IMR-90 (cell line): Measurements from ENCODE around the gene ZNF415. TPM values are rescaled to one million over a fixed set of nuclear protein-coding genes. Genes with fewer than 3 reads are reported as not detected.

Experiments used
- ATAC-seq: fragments of 200-7000 bp; cut with Tn5 transposase; 2 replicates; pipeline ENCODE4 v1.9.1; 2020; ENCODE audit warnings: low read depth, mild to moderate bottlenecking, moderate library complexity
- BruUV-seq: library from RNA; stranded (reverse); fragments of 400-500 nt; replicated peaks from 2 replicates; lab custom pipeline; 2021; lab: Mats Ljungman, UMichigan
- CTCF ChIA-PET: fragments of 300-600 bp; formaldehyde crosslinking; extraction: SDS; loops from one replicate; lab custom pipeline; 2021; ENCODE audit warnings: antibody characterized with exemption; lab: Yijun Ruan, JAX
- POLR2A ChIA-PET: fragments of 300-600 bp; sonication (Branson Sonifier 250); formaldehyde crosslinking; loops from one replicate; lab custom pipeline; 2022; ENCODE audit warnings: antibody characterized with exemption; ENCODE audit not compliant: unreplicated experiment; lab: Charles Lee
- DNase-seq: peaks from one replicate; pipeline ENCODE4 v3.0.0; 2013
- H2AFZ ChIP-seq: replicated peaks from 2 replicates; pipeline ENCODE3; 2013; ENCODE audit warnings: low read length, mild to moderate bottlenecking; ENCODE audit not compliant: poor library complexity
- H2AK5ac ChIP-seq: 2 replicates; pipeline ENCODE4 v1.6.1; 2013; ENCODE audit warnings: low read depth, low read length, inconsistent platforms
- H2AK9ac ChIP-seq: replicated peaks from 2 replicates; pipeline ENCODE3; 2013; ENCODE audit warnings: mild to moderate bottlenecking, low read depth, low read length, moderate library complexity; ENCODE audit not compliant: poor library complexity
- H2BK120ac ChIP-seq: 2 replicates; pipeline ENCODE4 v1.6.1; 2013; ENCODE audit warnings: low read depth, low read length, inconsistent platforms
- H2BK15ac ChIP-seq: 3 replicates; pipeline ENCODE4 v1.6.1; 2013; ENCODE audit warnings: low read depth, low read length, inconsistent platforms
- H2BK20ac ChIP-seq: 2 replicates; pipeline ENCODE4 v1.6.1; 2013; ENCODE audit warnings: low read depth, mild to moderate bottlenecking, inconsistent platforms, low read length, moderate library complexity
- H2BK5ac ChIP-seq: 2 replicates; pipeline ENCODE4 v1.6.1; 2013; ENCODE audit warnings: mild to moderate bottlenecking, low read depth, low read length, inconsistent platforms; ENCODE audit not compliant: poor library complexity, severe bottlenecking
- H3K14ac ChIP-seq: replicated peaks from 2 replicates; pipeline ENCODE4 v1.6.1; 2013; ENCODE audit warnings: low read depth, low read length, inconsistent platforms
- H3K18ac ChIP-seq: 2 replicates; pipeline ENCODE4 v1.6.1; 2013; ENCODE audit warnings: low read depth, low read length, control low read depth
- H3K23ac ChIP-seq: 2 replicates; pipeline ENCODE4 v1.6.1; 2013; ENCODE audit warnings: low read depth, low read length, inconsistent platforms
- H3K27ac ChIP-seq: 2 replicates; pipeline ENCODE4 v1.5.1; 2013; ENCODE audit warnings: mild to moderate bottlenecking, control low read depth, low read length; ENCODE audit not compliant: insufficient read depth
- H3K27me3 ChIP-seq: 2 replicates; pipeline ENCODE4 v1.6.1; 2013; ENCODE audit warnings: low read length; ENCODE audit not compliant: control insufficient read depth, insufficient read depth
- H3K36me3 ChIP-seq: 2 replicates; pipeline ENCODE4 v1.6.1; 2013; ENCODE audit warnings: low read length, mixed read lengths; ENCODE audit not compliant: control insufficient read depth, insufficient read depth
- H3K4ac ChIP-seq: 2 replicates; pipeline ENCODE4 v1.6.1; 2013; ENCODE audit warnings: low read depth, low read length, inconsistent platforms
- H3K4me1 ChIP-seq: 2 replicates; pipeline ENCODE4 v1.6.1; 2013; ENCODE audit warnings: low read length, mixed read lengths; ENCODE audit not compliant: control insufficient read depth, insufficient read depth
- H3K4me2 ChIP-seq: 2 replicates; pipeline ENCODE4 v1.6.1; 2013; ENCODE audit warnings: low read depth, mild to moderate bottlenecking, control low read depth, low read length, moderate library complexity
- H3K4me3 ChIP-seq: 2 replicates; pipeline ENCODE4 v1.5.1; 2013; ENCODE audit warnings: low read depth, mild to moderate bottlenecking, control low read depth, low read length, moderate library complexity; ENCODE audit not compliant: insufficient read depth
- H3K56ac ChIP-seq: 2 replicates; pipeline ENCODE4 v1.6.1; 2013; ENCODE audit warnings: low read length, inconsistent platforms; ENCODE audit not compliant: insufficient read depth; ENCODE audit errors: extremely low read depth
- H3K79me1 ChIP-seq, 2 experiments: 2 replicates each; pipeline ENCODE4 v1.6.1; 2013; ENCODE audit warnings: low read length in 2 of 2, inconsistent platforms in 1 of 2, low read depth in 1 of 2
- H3K9ac ChIP-seq: 2 replicates; pipeline ENCODE4 v1.6.1; 2013; ENCODE audit warnings: low read depth, low read length, control low read depth
- H3K9me1 ChIP-seq: 2 replicates; pipeline ENCODE4 v1.6.1; 2013; ENCODE audit warnings: low read length, inconsistent platforms; ENCODE audit not compliant: insufficient read depth
- H3K9me3 ChIP-seq: 2 replicates; pipeline ENCODE4 v1.6.1; 2013; ENCODE audit warnings: low read length; ENCODE audit not compliant: control insufficient read depth, insufficient read depth
- H4K20me1 ChIP-seq: 2 replicates; pipeline ENCODE4 v1.6.1; 2013; ENCODE audit warnings: low read length, inconsistent platforms; ENCODE audit not compliant: insufficient read depth
- H4K5ac ChIP-seq: 2 replicates; pipeline ENCODE4 v1.6.1; 2013; ENCODE audit warnings: mild to moderate bottlenecking, low read depth, low read length, control low read depth
- H4K8ac ChIP-seq, 2 experiments: 2 replicates each; pipeline ENCODE4 v1.6.1; 2013; ENCODE audit warnings: low read depth in 2 of 2, low read length in 2 of 2, control low read depth in 1 of 2, inconsistent platforms in 1 of 2
- H4K91ac ChIP-seq: 2 replicates; pipeline ENCODE4 v1.6.1; 2013; ENCODE audit warnings: low read depth, low read length, inconsistent platforms; ENCODE audit not compliant: insufficient read depth
- BHLHE40 ChIP-seq: fragments of 150-350 bp; IDR thresholded peaks from 2 replicates; pipeline ENCODE4 v1.6.1; 2016; ENCODE audit warnings: mild to moderate bottlenecking, low read depth, low read length
- FOS ChIP-seq: fragments of 150-350 bp; IDR thresholded peaks from 2 replicates; pipeline ENCODE4 v1.6.1; 2016; ENCODE audit warnings: low read depth, low read length
- MAFK ChIP-seq: IDR thresholded peaks from 2 replicates; pipeline ENCODE4 v1.6.1; 2012; ENCODE audit warnings: low read depth, low read length, improper control_type of control experiment
- MAZ ChIP-seq: IDR thresholded peaks from 2 replicates; pipeline ENCODE4 v1.6.1; 2012; ENCODE audit warnings: low read depth, mild to moderate bottlenecking, low read length, improper control_type of control experiment, moderate library complexity, borderline replicate concordance
- NFE2L2 ChIP-seq: fragments of 150-350 bp; IDR thresholded peaks from 2 replicates; pipeline ENCODE4 v1.6.1; 2016; ENCODE audit warnings: low read depth, mild to moderate bottlenecking, low read length
- WGBS, 2 experiments: methylation state at CpG; one replicate each; pipeline versions ENCODE4 v1.1.5 to v1.1.7; 2013; ENCODE audit warnings: missing lambda C conversion rate in 2 of 2; ENCODE audit not compliant: insufficient read length in 1 of 2; ENCODE audit errors: extremely low coverage in 2 of 2; 5-methylcytosine and 5-hydroxymethylcytosine counted together
- dilution Hi-C: fragments of 300-500 bp; cut with HindIII; formaldehyde crosslinking; loops from one replicate; pipeline ENCODE4 v1.14.3; 2018; ENCODE audit warnings: low sequenced_read_pairs; ENCODE audit not compliant: unreplicated experiment
- in situ Hi-C: fragments of 300-500 bp; cut with MboI; formaldehyde crosslinking; loops from 3 replicates; pipeline ENCODE4 v1.14.3; 2019; ENCODE audit warnings: low sequenced_read_pairs, inconsistent platforms, mixed read lengths
- intact Hi-C: fragments of 100-400 bp; cut with micrococcal nuclease; formaldehyde crosslinking; loops from 2 replicates; pipeline ENCODE4 v1.10.0; 2022
- polyA plus RNA-seq, 3 experiments: library from polyadenylated mRNA; depleted of rRNA; stranded (reverse); fragments of >200 nt; gene quantifications; 2 replicates each; pipeline ENCODE4 v1.2.3, GENCODE V29; 2012; ENCODE audit warnings: low replicate concordance in 1 of 3
- total RNA-seq: library from RNA; depleted of rRNA; stranded (reverse); fragments of >200 nt; gene quantifications from 2 replicates; pipeline ENCODE4 v1.2.3, GENCODE V29; 2012

Gene ZNF415
- total and polyA plus RNA-seq, 2 of the 4 experiments (the other 2 are of a cell fraction): 4.2 to 7.7 TPM

- H3K56ac ChIP-seq: no peak overlapping the region
- in situ Hi-C loops (no loop called here), dilution Hi-C loops (no loop called here), intact Hi-C loops (no loop called here)
- no peak overlapping the region for H2BK20ac ChIP-seq
- H3K14ac ChIP-seq: no peak overlapping the region
- TF ChIP-seq MAZ (no peak), FOS (no peak), NFE2L2 (no peak), MAFK (no peak), BHLHE40 (no peak)
- H3K27me3 ChIP-seq: no peaks in the 10 kb centered on the region
- WGBS, 2 experiments: 80% methylated on average over 2 of the region's 6 CpGs; no CpG with 5 or more reads in 1 of the 2 experiments
- no TSS peak for BruUV-seq
- H3K18ac ChIP-seq: no peak overlapping the region
- peaks cover 60% of the 10 kb centered on the region for H3K36me3 ChIP-seq
- no peak overlapping the region for H2BK120ac ChIP-seq
- no peak overlapping the region for H2BK5ac ChIP-seq
- H3K4me3 ChIP-seq: no peak overlapping the region
- no peaks in the 10 kb centered on the region for H3K4me1 ChIP-seq
- no peak overlapping the region for H4K8ac ChIP-seq
- H2BK15ac ChIP-seq: no peak overlapping the region
- no peak overlapping the region for H2AFZ ChIP-seq
- DNase-seq: peak; percentile 22
- no peak overlapping the region for H3K27ac ChIP-seq
- H4K20me1 ChIP-seq: no peaks in the 10 kb centered on the region; the same call in 1 of the 2 replicates
- no peaks in the 10 kb centered on the region for H3K9me1 ChIP-seq
- ChIA-PET POLR2A (no interaction called here), CTCF (no interaction called here)
- no peak overlapping the region for H3K4me2 ChIP-seq
- H4K5ac ChIP-seq: no peak overlapping the region
- ATAC-seq: no peak; the same call in 1 of the 2 replicates
- H4K91ac ChIP-seq: no peak overlapping the region
- H3K4ac ChIP-seq: no peak overlapping the region
- H3K9me3 ChIP-seq: peaks cover under 1% of the 10 kb centered on the region; the same call in 1 of the 2 replicates
- H2AK9ac ChIP-seq: no peak overlapping the region
- no peak overlapping the region for H2AK5ac ChIP-seq
- no peak overlapping the region for H3K23ac ChIP-seq
- H3K9ac ChIP-seq: no peak overlapping the region
- H3K79me1 ChIP-seq: peaks cover 9 to 24% of the 10 kb centered on the region in 2 experiments; a peak in 3 of 4 replicates
These were observed 44.6 kb downstream of the ZNF415 start for GRCh38 chr19:53088091-53088490.
